Thymus (tissue), 11 donors: ENCODE results near the gene ADGRB3. TPM values are rescaled to one million over a fixed set of nuclear protein-coding genes. Genes with fewer than 3 reads are reported as not detected.
A peak's percentile ranks its signal among the peaks of the same experiment; 100 is the strongest.

Experiments
- DNase-seq, 9 donors: peaks; one replicate each; pipeline ENCODE4 v3.0.0-alpha.2; 2013; ENCODE audit warnings: low spot score in 9 of 9, low read depth in 6 of 9, missing footprints in 1 of 9
- H3K27ac ChIP-seq, 2 donors: one replicate each; pipeline ENCODE4 v1.5.1; 2013; ENCODE audit warnings: control low read depth in 1 of 2, low read depth in 1 of 2, low read length in 1 of 2, mild to moderate bottlenecking in 1 of 2, moderate library complexity in 1 of 2
- H3K27me3 ChIP-seq, 2 donors: one replicate each; pipeline ENCODE4 v1.5.1; 2013; ENCODE audit warnings: low read length in 1 of 2; ENCODE audit not compliant: control insufficient read depth in 2 of 2, insufficient read depth in 1 of 2
- H3K36me3 ChIP-seq, 2 donors: one replicate each; pipeline ENCODE4 v1.5.1; 2013; ENCODE audit warnings: low read length in 1 of 2, mild to moderate bottlenecking in 1 of 2, moderate library complexity in 1 of 2; ENCODE audit not compliant: control insufficient read depth in 2 of 2, insufficient read depth in 2 of 2
- H3K4me1 ChIP-seq, 2 donors: one replicate each; pipeline ENCODE4 v1.5.1; 2013; ENCODE audit warnings: low read length in 2 of 2; ENCODE audit not compliant: control insufficient read depth in 2 of 2, insufficient read depth in 2 of 2
- H3K4me3 ChIP-seq, 2 donors: one replicate each; pipeline ENCODE4 v1.5.1; 2013; ENCODE audit warnings: low read length in 2 of 2, control low read depth in 1 of 2, mild to moderate bottlenecking in 1 of 2
- H3K9me3 ChIP-seq, 2 donors: one replicate each; pipeline ENCODE4 v1.5.1; 2013; ENCODE audit warnings: low read length in 1 of 2, mild to moderate bottlenecking in 1 of 2; ENCODE audit not compliant: control insufficient read depth in 2 of 2, insufficient read depth in 1 of 2
- WGBS: extraction: QIAGEN DNeasy Blood & Tissue Kit; methylation state at CpG from one replicate; pipeline ENCODE4 v1.1.7; 2013; 5-methylcytosine and 5-hydroxymethylcytosine counted together
- polyA plus RNA-seq: library from polyadenylated mRNA; stranded (reverse); fragments of 200-250 nt; gene quantifications from one replicate; pipeline ENCODE4 v1.2.3, GENCODE V29; 2013
- total RNA-seq: library from RNA; stranded (reverse); fragments of 120-200 nt; gene quantifications from one replicate; pipeline ENCODE4 v1.2.4, GENCODE V29; 2013
- donor health status: healthy.

ADGRB3 gene
- total and polyA plus RNA-seq, 2 donors, result 0.09 TPM

DNA sequence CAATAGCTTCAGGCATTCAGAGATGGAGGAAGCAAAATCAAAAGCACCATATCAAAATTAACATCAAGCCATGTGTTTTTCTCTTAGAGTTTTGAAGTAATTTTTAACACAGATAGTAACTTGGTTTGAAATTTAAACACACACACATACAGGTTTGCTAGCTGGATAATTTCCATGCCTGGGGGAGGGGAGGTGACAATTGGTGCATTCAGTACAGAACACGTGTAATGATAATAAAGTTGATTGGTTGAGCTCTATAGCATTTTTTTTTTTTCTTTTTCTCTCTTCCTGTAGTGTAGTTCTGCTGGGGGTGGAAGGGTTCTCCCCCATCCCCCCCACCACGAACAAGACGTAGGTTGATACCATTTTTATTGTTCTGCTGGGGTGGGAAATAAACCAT is 596.9 kb downstream of the ADGRB3 start:
- Histone ChIP-seq H3K36me3 (no peaks in the 10 kb centered on the region), H3K4me1 (no peaks in the 10 kb centered on the region), H3K27me3 (no peaks in the 10 kb centered on the region), H3K4me3 (no peak overlapping the region), H3K9me3 (peaks cover 0 to 3% of the 10 kb centered on the region in 2 donors), H3K27ac (no peak overlapping the region)
- DNase-seq, result no peak
- WGBS, result 68% methylated on average over 3 of the region's 3 CpGs

DNA sequence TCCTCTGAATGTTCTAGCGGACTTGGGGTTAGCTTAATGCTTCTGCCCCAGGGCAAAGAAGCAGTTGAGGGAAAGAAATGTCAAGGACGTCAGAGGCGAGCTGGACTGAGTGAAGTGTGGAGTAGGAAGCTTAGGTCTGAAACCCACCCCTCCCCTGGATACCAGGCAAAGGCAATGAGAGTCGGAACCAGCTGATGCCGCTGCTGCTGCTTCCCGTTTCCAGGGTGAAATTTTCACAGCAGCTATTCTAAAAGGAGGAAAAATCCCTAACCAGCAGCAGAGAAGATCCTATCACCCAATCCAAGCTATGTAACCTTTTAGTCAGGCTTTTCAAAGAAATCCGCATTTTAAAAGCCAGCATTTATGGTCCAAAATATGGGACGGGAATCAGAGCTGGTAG is 597.4 kb downstream of the ADGRB3 start:
- no peak for DNase-seq
- Histone ChIP-seq H3K36me3 (no peaks in the 10 kb centered on the region), H3K4me3 (no peak overlapping the region), H3K4me1 (no peaks in the 10 kb centered on the region), H3K27me3 (no peaks in the 10 kb centered on the region), H3K27ac (no peak overlapping the region), H3K9me3 (peaks cover 0 to 3% of the 10 kb centered on the region in 2 donors)
- 20% methylated on average over 8 of the region's 8 CpGs for WGBS

DNA sequence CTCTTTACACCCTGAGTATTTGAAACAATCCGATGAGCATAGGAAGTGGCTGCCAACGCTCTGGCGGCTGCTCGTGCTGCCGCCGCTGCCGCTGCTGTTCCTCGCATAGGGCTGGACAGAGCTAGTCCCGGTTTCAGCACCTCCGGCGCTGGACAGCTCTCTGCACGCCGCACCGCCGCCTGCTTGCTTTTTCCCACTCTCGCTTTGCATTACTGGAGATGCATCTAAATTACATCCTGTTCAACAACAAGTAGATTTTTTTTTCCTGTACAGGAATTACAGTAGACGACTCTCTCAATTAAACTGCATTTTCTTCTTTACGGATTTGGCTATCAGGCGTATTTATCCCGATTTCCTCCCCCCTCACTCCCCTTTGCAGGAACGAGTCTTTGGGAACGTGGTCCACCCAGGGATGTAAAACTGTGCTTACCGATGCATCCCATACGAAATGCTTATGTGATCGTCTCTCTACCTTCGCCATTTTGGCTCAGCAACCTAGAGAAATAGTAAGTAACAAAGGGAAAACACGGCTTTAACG is 597.9 kb downstream of the ADGRB3 start:
- peaks cover 0 to 3% of the 10 kb centered on the region in 2 donors for H3K9me3 ChIP-seq
- no peaks in the 10 kb centered on the region for H3K36me3 ChIP-seq
- H3K27me3 ChIP-seq, result no peaks in the 10 kb centered on the region
- DNase-seq, result peak; percentile 18 to 72 (median 42)
- no peaks in the 10 kb centered on the region for H3K4me1 ChIP-seq
- 7% methylated on average over 28 of the region's 28 CpGs for WGBS
- H3K27ac ChIP-seq, result no peak overlapping the region
- no peak overlapping the region for H3K4me3 ChIP-seq

DNA sequence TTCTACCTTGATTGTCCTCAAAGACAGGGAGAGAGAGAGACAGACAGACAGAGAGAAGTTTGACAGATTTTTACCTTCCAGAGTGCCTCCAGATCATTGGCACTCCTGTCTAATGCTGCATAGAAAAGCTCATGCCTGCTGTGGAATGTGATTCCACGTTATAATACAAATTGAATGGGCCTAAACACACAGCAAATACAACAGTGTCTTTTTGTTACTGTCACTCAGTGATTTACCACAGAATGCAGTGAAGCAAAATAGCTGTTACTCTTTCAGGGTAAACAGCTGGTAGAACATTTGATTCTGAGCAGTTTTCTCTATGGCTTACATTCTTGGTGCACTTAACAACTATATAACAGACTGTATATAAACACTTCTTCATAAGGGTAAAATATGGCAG is 603.0 kb downstream of the ADGRB3 start:
- Histone ChIP-seq H3K27ac (no peak overlapping the region), H3K9me3 (no peaks in the 10 kb centered on the region), H3K4me1 (no peaks in the 10 kb centered on the region), H3K27me3 (no peaks in the 10 kb centered on the region), H3K36me3 (no peaks in the 10 kb centered on the region), H3K4me3 (no peak overlapping the region)
- no peak for DNase-seq
- WGBS, result 70% methylated on average over 1 of the region's 1 CpG

DNA sequence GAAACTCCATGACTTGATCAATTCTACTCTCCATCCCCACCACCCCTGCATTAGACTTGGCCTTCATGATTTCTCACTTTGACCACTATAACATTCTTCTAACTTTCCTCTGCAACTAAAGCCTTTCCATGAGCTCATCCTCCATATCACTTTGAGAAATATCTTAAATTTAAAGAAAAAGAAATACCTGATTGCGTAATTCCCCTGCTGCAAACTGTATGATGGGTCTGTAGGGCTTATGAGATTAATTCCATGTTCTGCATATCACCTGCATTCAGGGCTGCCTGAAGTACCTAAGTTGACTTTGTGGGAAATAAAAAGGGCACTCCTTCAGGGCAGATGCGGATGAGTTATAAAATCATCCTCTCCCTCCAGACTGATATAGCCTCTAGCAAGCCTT is 611.9 kb downstream of the ADGRB3 start:
- no peak for DNase-seq
- no peaks in the 10 kb centered on the region for H3K36me3 ChIP-seq
- WGBS, result 93% methylated on average over 2 of the region's 2 CpGs

DNA sequence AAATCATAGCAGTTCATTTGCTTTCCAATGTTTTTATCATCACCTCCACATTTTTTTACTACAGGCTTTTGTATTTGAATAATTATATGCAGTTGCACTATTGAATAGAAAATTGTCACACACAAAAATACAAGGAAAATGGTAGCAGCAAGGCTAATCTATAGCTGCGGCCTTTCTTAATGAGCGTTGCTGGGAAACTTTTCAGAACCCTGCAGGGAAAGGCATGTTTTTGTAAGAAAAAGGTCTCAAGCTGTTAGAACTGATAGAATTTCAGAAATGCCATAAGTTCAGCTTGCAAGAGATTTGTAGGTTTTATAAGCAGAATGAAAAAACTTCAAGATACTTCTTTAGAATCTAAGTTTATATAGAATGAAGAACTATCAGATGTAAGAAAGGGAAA is 625.9 kb downstream of the ADGRB3 start:
- Histone ChIP-seq H3K36me3 (no peaks in the 10 kb centered on the region), H3K27me3 (no peaks in the 10 kb centered on the region), H3K27ac (no peak overlapping the region), H3K4me1 (no peaks in the 10 kb centered on the region), H3K9me3 (no peaks in the 10 kb centered on the region), H3K4me3 (no peak overlapping the region)
- DNase-seq, result no peak
- WGBS, result 93% methylated on average over 2 of the region's 2 CpGs

More for the DNA sequence above, 611.9 kb downstream of the ADGRB3 start:
- no peak overlapping the region for H3K4me3 ChIP-seq
- no peaks in the 10 kb centered on the region for H3K9me3 ChIP-seq
- no peak overlapping the region for H3K27ac ChIP-seq
- no peaks in the 10 kb centered on the region for H3K27me3 ChIP-seq
- H3K4me1 ChIP-seq, result no peaks in the 10 kb centered on the region

DNA sequence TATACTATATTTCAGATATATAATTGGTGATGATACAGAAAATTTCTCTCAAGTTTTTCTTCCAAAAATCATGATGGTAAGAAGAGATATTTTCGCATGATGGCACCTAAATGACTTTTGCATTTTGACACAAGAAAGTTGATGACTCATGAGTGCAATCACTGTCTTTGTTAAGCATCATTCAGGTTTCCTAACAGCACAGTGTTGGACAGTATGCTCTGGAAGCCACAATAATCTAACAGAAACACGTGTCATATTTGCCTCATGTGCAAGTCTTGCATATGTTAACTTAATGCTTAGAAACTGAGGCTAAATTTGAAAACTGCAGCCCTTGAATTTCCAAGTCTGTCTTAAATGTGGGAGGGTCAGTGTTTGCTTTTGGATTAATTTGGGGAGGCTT is 628.2 kb downstream of the ADGRB3 start:
- Histone ChIP-seq H3K27ac (no peak overlapping the region), H3K4me3 (no peak overlapping the region)
- WGBS, result 92% methylated on average over 2 of the region's 2 CpGs

DNA sequence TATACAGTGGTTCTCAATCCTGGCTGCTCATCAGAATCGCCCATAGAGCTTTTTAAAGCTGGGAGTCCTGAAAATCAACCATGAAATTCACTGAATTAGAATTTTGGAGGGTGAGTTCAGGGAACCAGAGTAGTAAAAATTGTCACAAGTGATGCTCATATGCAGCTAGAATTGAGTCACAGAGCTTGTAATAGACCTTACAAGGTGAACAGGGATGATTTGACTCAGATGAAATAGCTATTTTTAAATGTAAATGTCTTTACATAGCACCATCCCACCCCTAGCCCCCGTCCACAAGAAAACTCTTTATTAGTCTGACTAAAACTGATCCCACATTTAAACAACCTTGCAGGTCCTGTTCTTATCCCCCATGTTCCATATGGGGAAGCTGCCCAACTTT is 630.0 kb downstream of the ADGRB3 start:
- H3K4me1 ChIP-seq, result no peaks in the 10 kb centered on the region
- H3K27ac ChIP-seq, result no peak overlapping the region
- H3K36me3 ChIP-seq, result no peaks in the 10 kb centered on the region
- H3K27me3 ChIP-seq, result no peaks in the 10 kb centered on the region
- WGBS, result 72% methylated on average over 2 of the region's 2 CpGs
- no peak for DNase-seq
- no peak overlapping the region for H3K4me3 ChIP-seq
- H3K9me3 ChIP-seq, result no peaks in the 10 kb centered on the region

More for the DNA sequence above, 628.2 kb downstream of the ADGRB3 start:
- no peak for DNase-seq
- H3K27me3 ChIP-seq, result no peaks in the 10 kb centered on the region
- no peaks in the 10 kb centered on the region for H3K9me3 ChIP-seq
- H3K4me1 ChIP-seq, result no peaks in the 10 kb centered on the region
- no peaks in the 10 kb centered on the region for H3K36me3 ChIP-seq

DNA sequence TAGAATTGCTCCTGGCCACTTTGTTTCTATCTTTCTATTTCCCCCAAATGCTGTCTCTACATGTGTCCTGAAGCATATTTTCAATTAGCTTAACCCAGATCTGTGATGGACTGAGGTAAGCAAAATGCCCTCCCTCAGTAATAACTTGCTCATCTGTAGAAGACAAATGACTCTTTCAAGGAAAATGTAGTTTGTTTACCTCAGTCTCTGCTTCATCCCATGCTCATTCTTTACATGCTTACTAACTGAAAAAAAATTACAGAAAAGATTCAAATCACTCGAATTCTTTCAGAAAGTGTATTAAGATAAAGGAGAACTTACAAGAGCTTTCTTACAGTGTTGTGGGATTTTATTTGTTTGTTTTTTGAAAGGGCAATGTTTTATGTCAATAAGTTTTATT is 630.6 kb downstream of the ADGRB3 start:
- H3K27ac ChIP-seq, result no peak overlapping the region
- H3K27me3 ChIP-seq, result no peaks in the 10 kb centered on the region
- no peaks in the 10 kb centered on the region for H3K4me1 ChIP-seq
- 91% methylated on average over 1 of the region's 1 CpG for WGBS
- H3K36me3 ChIP-seq, result no peaks in the 10 kb centered on the region
- no peak for DNase-seq
- H3K9me3 ChIP-seq, result no peaks in the 10 kb centered on the region
- no peak overlapping the region for H3K4me3 ChIP-seq

DNA sequence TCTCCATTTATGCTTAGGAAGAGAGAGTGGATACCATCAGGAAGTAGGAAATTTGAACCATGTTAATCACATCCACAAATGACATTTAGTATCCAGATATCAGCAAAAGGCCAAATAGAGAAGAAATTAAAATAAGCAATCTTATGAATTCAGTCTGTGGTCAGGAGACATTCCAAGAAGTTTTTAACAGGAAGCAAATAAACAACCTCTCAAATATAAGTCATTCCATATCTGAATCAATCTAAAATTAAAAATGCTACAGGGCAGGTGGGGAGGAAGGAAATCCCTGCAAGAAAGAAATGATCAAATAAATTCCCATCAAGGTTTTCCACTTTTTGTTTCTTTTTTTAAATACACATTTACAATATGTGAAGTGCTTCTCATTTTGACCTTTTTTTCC is 641.1 kb downstream of the ADGRB3 start:
- Histone ChIP-seq H3K9me3 (no peaks in the 10 kb centered on the region), H3K4me3 (no peak overlapping the region), H3K4me1 (no peaks in the 10 kb centered on the region), H3K27ac (no peak overlapping the region), H3K27me3 (no peaks in the 10 kb centered on the region), H3K36me3 (no peaks in the 10 kb centered on the region)
- no peak for DNase-seq
